ENCODE data around the gene SPSB4.

DNA sequence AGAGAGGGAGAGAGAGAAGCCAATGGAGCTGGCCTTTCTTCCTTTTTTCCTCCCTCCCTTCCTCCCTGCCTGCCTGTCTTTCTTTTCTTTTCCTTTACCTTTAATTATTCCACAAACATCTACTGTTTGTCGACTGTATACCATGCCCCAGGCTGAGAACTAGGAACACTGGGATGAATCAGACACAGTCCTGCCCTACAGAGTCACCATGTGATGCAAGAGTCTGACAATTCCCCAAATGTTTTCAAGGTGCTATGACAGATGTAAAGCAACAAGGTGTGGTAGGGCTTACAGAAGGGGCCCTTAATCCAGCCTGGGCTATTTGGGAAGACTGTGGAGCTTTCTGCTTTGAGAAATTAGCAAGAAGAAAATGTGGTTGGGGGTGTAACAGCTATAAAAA is 4.0 kb upstream of the SPSB4 start:
- TF ChIP-seq, protein P1, sequence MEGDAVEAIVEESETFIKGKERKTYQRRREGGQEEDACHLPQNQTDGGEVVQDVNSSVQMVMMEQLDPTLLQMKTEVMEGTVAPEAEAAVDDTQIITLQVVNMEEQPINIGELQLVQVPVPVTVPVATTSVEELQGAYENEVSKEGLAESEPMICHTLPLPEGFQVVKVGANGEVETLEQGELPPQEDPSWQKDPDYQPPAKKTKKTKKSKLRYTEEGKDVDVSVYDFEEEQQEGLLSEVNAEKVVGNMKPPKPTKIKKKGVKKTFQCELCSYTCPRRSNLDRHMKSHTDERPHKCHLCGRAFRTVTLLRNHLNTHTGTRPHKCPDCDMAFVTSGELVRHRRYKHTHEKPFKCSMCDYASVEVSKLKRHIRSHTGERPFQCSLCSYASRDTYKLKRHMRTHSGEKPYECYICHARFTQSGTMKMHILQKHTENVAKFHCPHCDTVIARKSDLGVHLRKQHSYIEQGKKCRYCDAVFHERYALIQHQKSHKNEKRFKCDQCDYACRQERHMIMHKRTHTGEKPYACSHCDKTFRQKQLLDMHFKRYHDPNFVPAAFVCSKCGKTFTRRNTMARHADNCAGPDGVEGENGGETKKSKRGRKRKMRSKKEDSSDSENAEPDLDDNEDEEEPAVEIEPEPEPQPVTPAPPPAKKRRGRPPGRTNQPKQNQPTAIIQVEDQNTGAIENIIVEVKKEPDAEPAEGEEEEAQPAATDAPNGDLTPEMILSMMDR (IDR thresholded peaks at IDR 0.05): no peak
- no peak for TF ChIP-seq EZH2 (IDR thresholded peaks at IDR 0.05; ENCODE audit: borderline replicate concordance, insufficient read depth, low read depth, low read length, poor library complexity, severe bottlenecking)
